Panc1 (cell line): Measurements from ENCODE around the gene BRD9.

ENCODE experiments used
- POLR2AphosphoS5 ChIP-seq: IDR thresholded peaks from 2 replicates; pipeline ENCODE4 v1.6.1; 2012; ENCODE audit warnings: mild to moderate bottlenecking, low read depth, low read length, moderate library complexity
- REST ChIP-seq, 2 experiments: IDR thresholded peaks; 2 replicates each; pipeline ENCODE4 v1.6.1; 2011 to 2012; ENCODE audit warnings: low read depth in 2 of 2, control low read depth in 1 of 2, low read length in 1 of 2, mild to moderate bottlenecking in 1 of 2, moderate library complexity in 1 of 2; ENCODE audit not compliant: insufficient read depth in 1 of 2
- TCF7L2 ChIP-seq: IDR thresholded peaks from 2 replicates; pipeline ENCODE4 v1.6.1; 2011; ENCODE audit warnings: mild to moderate bottlenecking, low read depth, low read length, inconsistent platforms
- TF ChIP-seq, protein P1 (sequence below): fragments of 450-650 bp; IDR thresholded peaks from 2 replicates; pipeline ENCODE4 v1.5.1; 2017; ENCODE audit warnings: mild to moderate bottlenecking

- TF ChIP-seq, protein P1, sequence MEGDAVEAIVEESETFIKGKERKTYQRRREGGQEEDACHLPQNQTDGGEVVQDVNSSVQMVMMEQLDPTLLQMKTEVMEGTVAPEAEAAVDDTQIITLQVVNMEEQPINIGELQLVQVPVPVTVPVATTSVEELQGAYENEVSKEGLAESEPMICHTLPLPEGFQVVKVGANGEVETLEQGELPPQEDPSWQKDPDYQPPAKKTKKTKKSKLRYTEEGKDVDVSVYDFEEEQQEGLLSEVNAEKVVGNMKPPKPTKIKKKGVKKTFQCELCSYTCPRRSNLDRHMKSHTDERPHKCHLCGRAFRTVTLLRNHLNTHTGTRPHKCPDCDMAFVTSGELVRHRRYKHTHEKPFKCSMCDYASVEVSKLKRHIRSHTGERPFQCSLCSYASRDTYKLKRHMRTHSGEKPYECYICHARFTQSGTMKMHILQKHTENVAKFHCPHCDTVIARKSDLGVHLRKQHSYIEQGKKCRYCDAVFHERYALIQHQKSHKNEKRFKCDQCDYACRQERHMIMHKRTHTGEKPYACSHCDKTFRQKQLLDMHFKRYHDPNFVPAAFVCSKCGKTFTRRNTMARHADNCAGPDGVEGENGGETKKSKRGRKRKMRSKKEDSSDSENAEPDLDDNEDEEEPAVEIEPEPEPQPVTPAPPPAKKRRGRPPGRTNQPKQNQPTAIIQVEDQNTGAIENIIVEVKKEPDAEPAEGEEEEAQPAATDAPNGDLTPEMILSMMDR, result no peak
- no peak for TF ChIP-seq POLR2AphosphoS5
- TF ChIP-seq REST (IDR thresholded peaks at IDR 0.05; ENCODE audit: insufficient read depth in 1 of 2, low read depth in 2 of 2, low read length in 1 of 2), result no peak
- TF ChIP-seq TCF7L2, result no peak
Observed at GRCh38 chr5:935510-936084, 43.0 kb upstream of the BRD9 start.
